ENCODE data around the gene KCNIP4.
"Not testable (repeated sequence)": the region's sequence is repeated elsewhere in the genome, so short reads cannot be mapped to it uniquely, and the experiment has no call there.

The KCNIP4 gene

DNA sequence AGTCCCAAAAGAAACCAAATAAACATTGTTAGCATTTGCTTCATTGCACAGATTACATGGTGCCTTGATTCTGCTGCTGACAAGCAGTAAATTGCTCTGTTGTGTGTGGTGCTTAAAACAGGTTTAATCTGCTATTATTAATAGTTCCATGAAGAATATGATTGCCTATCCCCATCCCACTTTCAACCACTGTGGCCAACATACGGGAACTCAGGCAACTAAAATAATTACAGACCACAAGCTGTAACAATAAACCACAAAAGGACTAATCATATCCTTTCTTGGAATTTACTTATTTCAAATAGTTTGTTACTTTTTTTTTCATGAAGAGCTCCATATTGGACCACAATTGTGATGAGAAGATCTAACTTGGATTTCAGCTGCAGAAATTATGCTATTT, 1116.8 kb downstream of the KCNIP4 start:
- no peak for DNase-seq

DNA sequence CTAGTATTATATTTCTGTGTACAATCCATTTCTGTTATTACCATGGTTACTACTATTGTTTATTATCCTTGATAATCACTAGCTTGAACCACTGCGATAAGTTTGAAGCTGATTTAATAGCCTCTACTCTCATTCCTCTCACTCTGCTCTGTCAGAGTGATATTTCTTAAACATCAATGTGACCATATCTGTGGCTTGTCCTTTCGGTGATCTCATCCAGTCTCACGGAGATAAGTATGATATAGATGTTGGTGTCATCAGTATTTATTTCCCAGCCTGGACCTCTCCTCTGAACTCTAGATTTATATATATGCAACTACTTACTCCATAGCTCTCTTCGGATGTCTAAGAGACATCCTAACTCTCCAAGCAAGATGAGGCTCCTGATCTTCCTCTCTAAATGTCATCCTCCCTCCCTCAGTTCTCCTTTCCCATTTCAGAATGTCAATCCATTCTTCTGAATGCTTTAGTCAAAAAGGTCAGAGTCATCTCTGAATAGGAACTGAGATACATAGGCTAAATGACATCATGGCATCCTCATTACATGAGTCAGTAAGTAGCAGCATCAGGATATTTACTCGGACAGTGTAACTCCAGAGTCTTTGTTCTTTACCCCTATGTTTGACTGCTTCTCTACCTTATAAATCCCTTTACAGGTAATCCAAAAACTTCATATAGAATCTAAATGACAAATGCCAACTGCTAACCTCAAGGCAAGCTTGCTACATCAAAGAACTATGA, 1118.8 kb downstream of the KCNIP4 start:
- DNase-seq: no peak

DNA sequence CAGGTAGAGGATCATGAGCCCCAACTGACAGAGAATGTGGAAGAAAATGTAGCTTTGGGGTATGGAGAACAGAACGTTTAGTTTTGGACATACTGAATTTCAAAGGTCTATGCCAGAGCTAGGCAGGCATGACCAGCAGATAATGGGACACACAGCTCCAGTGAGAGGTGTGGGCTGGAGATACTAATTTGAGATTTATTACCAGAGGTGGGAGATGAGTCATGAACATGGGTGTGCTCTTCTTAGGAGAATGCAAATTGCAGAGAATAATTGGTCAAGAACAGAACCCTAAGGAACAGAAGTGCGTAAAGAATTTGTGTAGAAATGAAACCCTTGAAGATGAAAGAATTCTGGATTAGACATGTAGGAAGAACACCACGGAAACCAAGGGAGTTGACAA, 1123.1 kb downstream of the KCNIP4 start:
- DNase-seq: no peak

DNA sequence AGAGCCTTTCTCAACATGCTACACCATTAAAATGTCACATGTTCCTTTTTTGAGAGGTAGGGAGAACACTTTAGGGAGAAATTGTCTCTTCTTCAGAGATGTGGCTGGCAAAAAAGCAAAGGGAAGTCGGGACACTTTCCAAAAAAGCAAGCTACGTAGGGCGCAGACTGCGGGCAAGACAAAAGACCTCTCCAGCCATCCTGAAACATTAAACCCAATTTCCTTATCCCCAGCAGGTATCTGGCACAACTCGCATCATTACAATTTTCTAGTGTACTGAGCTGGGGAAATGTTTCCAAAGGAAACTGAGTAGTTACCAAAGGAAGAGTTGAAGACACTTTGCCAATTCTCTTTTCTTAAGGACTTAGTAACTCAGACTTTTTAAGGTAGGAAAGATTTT, 1132.3 kb downstream of the KCNIP4 start:
- DNase-seq: no peak

DNA sequence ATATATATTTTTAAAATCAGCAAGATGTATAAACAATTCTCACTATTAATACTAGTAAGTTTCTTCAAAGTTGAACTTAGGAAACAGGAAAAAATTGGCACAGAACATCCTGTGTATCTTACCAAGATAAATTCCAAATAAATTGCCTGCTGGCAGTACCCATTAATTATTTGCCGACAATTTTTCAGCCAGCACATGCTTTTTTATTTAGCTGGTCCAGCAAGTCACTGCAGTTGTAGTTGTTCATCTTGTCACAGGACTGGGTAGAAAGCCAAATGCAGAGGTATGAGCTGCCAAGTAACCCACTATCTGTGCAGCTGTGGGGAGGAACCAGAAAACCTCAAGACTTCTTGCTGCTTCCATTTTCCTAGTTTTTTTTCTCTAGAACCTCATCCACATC, 1134.9 kb downstream of the KCNIP4 start:
- no peak for DNase-seq

DNA sequence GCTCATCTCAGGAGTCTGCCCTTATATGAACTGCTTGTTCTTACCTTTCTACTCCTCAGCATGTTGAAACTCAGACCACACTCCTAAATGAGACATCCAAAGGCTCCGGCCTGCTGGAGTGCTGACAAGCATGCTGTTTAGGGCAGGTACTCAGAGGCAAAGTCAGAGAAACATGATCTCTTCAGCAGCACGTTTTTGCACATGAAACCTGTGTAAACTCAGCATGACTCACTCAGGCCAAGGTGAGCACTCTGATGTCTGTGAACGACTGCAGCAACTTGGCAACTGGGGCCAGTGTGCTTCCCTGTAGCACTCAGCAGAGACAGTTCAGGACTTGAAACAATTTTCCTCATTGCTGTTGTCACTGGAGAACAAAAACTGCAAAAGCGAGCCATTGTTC, 1138.8 kb downstream of the KCNIP4 start:
- no peak for DNase-seq

- DNase-seq: no peak
Measured at GRCh38 chr4:20805716-20806115, 1142.9 kb downstream of the KCNIP4 start.

- DNase-seq: no peak
Measured at GRCh38 chr4:20787940-20788665, 1160.5 kb downstream of the KCNIP4 start.

- not testable (repeated sequence) for DNase-seq
Measured at GRCh38 chr4:20783134-20783533, 1165.4 kb downstream of the KCNIP4 start.

DNA sequence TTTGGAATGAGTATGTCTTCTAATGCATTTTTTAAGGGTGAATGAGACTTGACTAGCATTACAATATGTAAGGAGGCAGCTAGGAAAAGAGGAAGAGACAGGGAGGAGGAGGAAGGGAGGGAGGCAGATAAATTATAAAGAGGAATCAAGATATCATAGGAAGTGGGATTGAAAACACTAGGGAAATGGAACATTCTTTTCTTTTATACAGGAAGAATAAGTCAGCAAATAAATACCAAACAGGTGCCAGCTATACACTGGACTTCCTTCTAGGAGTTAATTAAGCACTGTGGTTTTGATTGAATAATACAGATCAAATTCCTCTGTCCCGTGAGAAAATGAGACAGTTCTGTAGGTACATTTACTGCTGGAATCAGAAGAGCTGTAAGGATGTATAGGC, 1169.7 kb downstream of the KCNIP4 start:
- DNase-seq: no peak

GRCh38 chr4:20773144-20773997, 1175.2 kb downstream of the KCNIP4 start:
- DNase-seq: no peak

DNA sequence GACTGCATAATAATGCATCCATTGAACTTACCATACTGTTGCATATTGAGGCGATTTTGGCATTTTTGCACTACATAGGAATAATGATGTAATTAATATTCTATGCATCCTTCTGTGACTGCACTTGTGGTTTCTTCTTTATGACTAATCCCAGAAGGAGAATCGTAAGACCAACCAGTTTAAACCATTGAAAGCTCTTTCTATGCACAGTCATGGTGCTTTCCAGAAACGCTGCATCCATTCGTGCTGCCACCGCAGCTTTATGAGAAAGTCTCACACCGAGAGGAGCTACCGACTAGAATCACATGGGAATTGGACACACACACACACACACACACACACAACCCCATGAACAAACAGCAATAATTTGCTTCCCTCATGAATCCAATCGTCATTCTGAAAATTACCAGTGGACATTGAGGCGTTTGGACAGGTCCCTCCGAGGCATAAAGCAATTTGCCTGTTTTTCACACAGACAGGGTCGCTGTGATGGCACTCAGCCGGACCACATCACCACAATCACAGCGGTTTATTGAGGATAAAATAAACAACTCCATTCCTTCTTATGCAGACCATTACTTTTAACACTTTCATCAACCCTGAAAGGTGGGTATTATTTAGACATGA, 1184.1 kb downstream of the KCNIP4 start:
- DNase-seq: no peak

- DNase-seq: no peak
Measured at GRCh38 chr4:20761826-20762225, 1186.7 kb downstream of the KCNIP4 start.

DNA sequence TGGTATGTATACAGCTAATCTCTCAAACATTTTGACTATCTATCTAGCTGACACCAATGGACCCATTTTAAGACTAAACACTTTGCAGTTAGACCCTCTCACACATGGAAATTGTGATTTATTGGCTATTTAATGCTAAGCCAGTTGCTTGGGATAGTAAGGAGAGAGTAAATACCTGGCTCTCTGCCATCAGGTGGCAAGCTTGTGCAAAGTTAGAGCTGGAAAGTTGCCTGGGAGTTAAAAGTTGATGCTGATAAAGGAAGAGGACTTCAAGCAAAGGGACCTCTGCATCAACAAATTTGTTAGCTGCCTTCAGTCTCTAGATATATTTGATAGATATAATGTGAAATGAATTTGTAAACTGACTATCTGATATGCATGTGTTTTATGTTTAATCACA, 1187.2 kb downstream of the KCNIP4 start:
- DNase-seq: no peak

DNA sequence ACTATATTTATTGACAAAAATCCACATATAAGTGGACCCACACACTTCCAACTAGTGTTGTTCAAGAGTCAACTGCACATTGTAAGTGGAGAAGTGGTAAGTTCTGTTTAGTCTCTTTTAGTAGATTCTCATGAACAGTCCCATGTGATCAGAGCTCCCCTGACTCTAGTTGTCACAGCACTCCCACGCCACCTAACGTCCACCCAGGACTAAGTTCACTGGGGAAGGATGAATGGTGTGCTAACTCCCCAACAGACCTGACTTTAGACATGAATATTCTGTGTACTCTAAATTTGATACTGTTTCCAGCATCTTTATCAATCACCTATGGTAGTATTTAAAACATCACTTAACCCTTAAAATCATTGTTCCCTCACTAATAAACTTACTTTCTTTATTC, 1188.5 kb downstream of the KCNIP4 start:
- DNase-seq: no peak

DNA sequence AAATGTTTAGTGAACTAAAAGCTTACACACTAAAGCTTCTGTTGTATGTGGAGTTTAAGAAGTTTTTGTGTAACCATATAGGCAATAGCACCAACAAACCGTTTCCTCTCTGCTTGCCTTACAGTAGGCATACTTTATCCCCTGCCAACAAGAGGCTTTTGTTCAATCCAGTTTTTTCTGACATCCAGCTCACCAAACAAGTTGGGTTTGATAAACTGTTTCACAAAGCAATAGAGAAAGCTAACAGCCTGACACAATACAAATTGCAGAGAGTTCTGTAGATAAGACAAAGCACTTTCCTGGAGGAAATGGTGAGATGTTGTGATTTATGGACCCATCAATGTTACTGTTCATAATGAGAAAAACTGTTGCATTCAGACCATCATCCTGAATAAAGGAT, 1194.5 kb downstream of the KCNIP4 start:
- DNase-seq: no peak

DNA sequence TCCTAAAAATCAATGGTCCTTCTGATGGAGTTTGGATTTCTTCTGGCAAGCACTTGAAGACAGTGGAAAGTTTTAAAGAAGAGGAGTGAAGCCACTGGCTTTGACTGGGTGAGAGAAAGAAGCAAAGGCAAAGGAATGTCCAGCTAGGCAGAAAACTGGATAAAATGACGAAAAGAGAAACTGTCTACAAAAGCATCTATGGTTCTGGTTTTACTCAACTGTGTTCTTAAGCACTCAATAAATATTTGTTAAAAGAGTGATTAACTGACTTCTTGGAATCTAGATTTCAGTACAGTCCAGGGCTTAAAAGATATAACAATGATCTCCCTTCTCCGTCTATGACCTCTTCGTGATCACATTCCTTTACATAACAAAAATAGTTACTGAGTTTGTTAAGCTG, 1195.9 kb downstream of the KCNIP4 start:
- no peak for DNase-seq

- not testable (repeated sequence) for DNase-seq
Measured at GRCh38 chr4:20746000-20746399, 1202.6 kb downstream of the KCNIP4 start.

DNA sequence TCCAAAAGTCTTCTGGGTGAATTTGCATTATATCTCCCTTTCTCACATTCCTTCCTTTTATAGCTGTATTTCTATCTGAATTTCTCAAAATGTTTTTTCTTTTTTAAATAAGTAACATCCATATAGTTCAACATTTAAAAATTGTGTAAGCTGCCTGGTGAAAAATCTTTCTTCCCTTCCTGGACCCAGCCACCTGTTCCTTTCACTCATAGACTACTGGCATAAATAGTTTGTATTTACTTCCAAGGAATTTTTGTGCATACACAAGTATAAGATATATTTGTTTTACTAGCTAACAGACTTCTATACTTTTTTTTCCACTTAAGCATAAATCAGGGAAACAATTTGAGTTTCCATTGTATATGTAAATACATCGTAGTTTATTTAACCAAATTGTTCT, 1212.6 kb downstream of the KCNIP4 start:
- no peak for DNase-seq

DNA sequence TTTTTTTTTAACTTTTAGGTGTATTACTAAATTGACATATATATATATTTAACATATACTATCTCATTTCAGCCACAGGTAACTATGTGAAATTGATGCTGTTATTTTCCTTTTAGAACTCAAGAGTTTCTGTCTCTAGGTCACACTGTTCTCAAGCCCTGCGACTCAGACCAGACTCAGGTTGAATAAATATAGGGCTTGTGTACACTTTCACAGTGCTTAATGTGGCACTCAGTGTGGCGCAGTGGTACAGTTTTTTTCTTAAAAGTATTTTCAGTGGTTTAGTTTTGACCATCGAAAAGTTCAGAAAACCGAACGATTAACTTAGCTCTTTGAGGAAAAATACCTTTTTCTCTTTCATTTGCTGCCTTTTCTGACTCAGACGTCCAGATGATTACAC, 1223.7 kb downstream of the KCNIP4 start:
- DNase-seq: no peak

- no peak for DNase-seq
Measured at GRCh38 chr4:20723463-20723862, 1225.1 kb downstream of the KCNIP4 start.

GRCh38 chr4:20723019-20723418, 1225.6 kb downstream of the KCNIP4 start:
- no peak for DNase-seq

GRCh38 chr4:20711335-20711734, 1237.2 kb downstream of the KCNIP4 start:
- DNase-seq: no peak

Measured in activated CD4-positive, CD25-positive, alpha-beta regulatory T cell (primary cell).